GM21526 (cell line): ENCODE results near the gene DOCK2.
"Not testable (repeated sequence)": the region's sequence is repeated elsewhere in the genome, so short reads cannot be mapped to it uniquely, and the experiment has no call there.

Source experiments
- ATAC-seq: cut with Tn5 transposase; IDR thresholded peaks from one replicate; pipeline ENCODE4 v1.9.1; 2021; ENCODE audit warnings: moderate library complexity; ENCODE audit not compliant: unreplicated experiment, low FRiP score

DOCK2 gene

DNA sequence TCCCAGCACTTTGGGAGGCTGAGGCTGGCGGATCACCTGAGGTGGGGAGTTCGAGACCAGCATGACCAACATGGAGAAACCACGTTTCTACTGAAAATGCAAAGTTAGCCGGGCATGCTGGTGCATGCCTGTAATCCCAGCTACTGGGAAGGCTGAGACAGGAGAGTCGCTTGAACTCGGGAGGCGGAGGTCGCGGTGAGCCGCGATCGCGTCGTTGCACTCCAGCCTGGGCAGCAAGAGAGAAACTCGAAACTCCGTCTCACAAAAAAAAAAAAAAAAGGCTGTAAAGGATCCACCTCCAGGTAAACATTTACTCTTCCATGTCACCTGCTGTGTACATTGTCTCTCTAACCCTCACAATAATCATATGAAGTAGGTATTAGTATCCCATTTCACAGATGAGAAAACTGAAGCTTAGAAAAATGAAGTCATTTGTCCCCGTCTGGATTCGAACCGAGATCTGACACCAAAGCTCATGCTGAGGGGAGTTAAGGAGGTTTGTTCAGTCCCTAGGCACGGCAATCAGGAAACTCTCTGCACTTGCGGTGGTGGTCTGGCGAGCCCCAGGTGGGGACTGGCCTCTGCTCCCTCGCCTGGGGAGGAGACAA lies 494 bp upstream of the DOCK2 start:
- no peak for ATAC-seq

DNA sequence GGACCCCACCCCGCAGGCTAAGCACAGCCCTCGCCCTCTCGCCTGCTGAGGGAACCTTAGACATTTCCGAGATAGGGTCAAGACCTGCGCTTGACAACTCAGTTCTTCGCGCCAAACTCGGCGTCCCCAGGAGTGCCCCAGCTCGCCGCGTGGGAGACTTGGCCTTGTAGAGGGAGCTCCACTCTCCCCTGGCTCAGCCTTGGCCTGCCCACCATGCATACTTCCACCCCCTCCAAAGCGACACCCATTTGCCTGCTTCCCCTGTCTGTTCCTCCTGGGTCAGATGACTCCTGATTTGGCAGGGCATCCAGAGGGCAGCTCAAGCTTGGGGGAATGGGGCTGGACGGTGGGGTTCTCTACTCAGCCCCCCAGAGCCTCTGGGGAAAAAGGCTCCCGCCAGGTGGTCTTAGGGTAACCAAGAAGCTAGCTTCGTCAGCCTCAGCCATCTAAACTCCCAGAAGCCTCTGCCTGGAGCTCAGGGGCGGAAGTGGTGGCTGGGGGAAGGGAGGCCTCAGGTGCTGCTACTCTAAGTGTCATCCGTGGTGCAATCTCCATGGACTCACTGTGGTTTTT lies 560 bp downstream of the DOCK2 start:
- ATAC-seq: peak; percentile 68

DNA sequence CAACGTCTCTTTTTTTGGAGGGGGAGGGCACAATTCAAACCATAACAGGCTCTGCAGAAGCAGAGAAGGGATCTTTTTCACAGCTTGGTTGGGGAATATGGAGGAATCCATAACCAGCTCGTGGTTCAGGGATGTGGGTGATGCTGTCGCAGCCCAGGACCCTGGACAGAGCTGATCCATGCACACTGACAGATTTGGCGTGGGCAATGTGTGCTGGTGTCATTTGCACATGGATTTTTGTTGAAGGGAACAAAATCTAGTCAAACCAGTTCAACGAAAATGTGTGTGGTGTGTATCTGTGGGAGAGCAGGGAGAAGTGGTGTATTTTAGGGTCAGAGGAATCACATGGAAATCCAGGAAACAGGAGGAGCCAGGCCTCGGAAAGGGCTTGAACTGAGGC lies 4.2 kb downstream of the DOCK2 start:
- no peak for ATAC-seq

DNA sequence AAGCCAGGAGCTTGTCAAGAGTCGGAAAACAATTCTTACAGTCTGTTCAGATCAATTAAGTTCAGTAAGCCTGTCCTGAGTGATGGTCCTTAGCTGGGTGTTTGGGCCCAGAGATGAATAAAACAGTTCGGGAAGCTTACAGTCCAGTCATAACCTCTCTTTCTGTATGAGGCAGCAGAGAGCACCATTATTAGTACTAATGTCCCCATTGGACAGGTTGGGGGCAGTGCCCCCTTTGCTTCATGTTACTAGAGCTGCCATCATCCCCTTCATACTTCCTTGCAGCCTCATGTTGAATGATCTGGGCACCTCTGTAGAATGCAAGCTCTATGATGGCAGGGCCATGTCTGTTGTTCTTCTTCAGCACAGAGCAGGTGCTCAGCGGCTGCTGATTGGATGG lies 9.8 kb downstream of the DOCK2 start:
- no peak for ATAC-seq

DNA sequence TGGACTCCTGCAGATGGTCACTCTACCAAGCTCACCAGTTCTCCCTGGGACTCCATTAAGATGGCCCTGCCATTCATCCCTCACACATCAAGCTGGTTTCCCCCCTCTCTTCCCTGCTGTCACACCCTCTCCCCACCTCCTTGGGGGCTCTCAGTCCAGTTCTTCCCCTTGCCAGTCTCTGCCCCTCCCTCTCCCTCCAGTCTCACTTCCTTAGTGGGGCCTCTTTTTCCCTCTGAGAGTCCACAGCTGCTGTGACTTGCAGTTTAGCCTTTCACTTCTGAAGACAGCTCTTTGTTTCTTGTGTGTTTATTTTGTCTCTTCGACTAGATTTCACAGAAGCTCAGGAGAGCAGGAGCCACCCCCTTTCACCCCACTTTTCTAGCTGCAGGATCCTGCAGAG lies 10.5 kb downstream of the DOCK2 start:
- peak; percentile 48 for ATAC-seq

DNA sequence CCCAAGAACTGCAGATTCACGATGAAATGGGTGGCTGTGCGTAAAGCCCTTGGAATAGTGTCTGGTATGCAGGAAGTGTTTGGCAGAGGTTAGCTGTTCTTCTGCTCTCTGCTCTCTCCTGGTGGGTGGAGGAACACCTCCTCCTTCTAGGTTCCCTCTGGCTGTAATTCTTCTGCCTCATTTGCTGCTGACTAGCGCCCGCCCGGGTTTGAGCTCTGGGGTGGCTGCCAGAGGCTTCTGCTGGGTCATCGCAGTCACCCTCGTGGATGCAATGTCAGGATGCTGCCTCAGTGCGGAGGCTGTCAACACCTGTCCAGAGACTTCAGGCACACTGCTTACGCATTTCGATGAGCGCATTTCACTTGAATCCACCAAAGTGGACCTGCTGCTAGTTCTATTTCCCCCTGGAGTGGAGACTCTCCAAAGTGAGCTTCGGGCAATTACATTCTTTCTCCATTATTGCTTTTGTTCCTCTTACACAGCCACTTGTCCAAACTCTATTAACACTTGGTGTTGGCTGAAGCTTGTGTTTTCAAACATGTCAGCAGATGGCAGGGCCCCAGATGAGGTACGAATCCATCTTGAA lies 11.7 kb downstream of the DOCK2 start:
- no peak for ATAC-seq

DNA sequence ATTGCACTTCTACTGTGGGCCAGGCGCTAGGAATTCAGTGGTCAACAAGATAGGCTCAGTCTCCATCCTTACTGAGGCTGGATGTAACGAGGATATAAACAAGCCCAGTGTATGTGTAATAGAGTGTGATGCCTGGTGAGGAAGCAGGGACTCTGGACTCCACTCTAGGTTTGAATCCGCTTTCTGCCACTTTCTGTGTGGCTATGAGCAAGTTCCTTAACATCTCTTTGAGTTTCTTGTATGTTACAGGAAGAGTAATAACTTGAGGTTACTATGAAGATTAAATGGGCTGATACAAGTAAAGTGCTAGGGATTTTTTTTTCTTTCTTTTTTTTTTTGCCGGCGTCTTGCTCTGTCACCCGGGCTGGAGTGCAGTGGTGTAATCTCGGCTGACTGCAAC lies 12.4 kb downstream of the DOCK2 start:
- ATAC-seq: no peak

DNA sequence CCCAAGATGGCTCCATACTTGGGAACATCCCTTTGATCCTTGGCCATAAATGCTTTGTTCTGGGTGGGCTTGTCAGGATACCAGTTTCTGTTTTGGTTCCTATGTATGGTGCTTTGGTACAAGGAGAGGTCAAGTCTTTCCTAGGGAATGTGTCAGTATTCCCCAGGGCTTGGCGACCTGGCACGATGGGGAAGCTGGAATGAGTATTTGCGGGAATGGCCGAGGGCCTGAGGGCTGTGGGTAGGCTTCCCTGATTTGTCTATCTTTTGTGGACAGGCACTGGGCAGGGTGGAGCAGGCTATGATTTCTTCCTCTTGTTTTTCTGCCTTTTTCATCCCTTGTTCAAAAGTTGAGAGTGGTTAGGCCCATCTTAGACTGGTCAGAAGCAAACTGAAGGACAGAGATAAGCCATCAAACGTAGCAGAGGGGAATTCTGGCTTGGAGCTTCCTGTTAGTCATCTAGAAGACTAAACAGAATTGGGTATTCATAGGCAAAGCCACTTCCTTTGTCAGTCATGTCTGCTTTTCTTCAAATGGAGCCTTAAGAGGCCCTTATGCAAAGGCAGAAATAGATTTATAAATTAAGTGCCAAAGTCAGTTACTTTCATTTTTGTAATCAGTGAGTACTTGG lies 13.7 kb downstream of the DOCK2 start:
- ATAC-seq: peak; percentile 42

DNA sequence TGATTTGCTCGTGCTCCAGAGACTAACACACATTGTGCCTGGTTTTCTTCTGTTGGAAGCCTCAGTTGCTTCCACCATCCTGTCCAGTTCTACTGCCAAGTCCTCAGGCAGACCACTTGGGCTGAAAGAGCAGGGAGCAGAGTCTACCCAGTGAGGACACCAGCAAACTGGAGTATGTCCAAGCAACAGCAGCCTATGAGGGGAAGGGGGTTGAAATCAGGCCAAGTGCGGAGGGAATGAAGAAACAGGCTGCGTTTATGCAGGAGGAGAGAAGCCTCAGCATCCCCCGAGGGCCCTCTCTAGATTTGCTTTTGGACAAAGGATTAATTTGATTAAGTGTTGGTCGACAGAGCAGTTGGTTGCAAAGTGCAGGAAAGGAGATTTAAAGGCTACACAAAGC lies 14.5 kb downstream of the DOCK2 start:
- no peak for ATAC-seq

DNA sequence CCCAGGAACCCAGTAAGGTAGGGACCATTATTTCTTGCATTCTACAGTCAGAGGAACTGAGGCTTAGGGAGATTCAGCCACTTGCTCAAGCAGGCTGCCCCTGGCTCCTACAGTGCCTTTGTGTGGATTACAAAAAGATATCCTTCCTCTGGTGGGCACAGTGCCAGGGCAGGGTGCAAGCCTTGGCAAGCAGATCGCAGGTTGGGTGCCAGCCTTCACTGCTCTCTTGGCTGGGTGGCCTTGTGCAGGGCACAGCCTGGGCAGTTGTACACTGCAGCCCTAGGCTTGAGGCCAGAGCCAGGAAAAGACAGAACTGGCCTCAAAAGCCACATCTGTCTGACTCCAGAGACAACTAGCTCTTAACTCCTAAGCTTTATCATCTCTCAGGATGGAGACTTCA lies 15.0 kb downstream of the DOCK2 start:
- no peak for ATAC-seq

DNA sequence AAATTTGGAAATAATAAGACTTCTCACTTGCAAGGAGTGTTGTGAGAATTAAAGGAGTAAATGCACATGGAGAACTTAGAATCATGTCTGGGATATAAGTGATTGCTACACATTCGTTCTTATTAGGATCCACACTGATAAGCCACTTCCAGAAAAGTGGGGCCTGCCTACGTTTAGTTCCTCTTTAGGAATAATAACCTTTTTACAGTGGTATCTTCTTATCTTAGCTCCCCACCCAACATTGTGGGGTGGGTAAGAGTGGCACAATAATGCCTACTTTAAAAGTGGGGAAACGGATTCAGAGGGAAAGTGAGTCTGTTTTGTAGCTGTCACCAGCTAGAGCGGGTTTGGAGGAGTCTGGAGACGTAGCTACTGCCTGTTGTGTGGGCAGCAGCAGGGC lies 16.0 kb downstream of the DOCK2 start:
- no peak for ATAC-seq

DNA sequence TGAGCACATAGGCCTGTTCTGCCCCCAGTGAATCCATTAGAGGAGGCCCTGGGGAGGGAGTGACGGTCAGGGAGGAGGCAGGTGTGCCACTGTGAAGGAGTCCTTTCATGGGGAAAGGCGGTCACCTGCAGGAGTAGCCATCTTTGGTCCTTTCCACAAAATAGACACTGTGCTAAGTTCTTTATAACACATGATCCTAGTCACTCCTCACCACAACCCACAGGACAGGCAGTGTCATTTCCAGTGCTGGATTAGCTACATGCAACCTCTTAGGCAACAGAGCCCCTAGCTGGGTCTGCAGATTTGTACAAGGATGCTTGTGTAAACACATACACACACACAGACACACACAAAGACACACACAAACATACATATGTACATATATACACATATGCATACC lies 18.3 kb downstream of the DOCK2 start:
- ATAC-seq: no peak

DNA sequence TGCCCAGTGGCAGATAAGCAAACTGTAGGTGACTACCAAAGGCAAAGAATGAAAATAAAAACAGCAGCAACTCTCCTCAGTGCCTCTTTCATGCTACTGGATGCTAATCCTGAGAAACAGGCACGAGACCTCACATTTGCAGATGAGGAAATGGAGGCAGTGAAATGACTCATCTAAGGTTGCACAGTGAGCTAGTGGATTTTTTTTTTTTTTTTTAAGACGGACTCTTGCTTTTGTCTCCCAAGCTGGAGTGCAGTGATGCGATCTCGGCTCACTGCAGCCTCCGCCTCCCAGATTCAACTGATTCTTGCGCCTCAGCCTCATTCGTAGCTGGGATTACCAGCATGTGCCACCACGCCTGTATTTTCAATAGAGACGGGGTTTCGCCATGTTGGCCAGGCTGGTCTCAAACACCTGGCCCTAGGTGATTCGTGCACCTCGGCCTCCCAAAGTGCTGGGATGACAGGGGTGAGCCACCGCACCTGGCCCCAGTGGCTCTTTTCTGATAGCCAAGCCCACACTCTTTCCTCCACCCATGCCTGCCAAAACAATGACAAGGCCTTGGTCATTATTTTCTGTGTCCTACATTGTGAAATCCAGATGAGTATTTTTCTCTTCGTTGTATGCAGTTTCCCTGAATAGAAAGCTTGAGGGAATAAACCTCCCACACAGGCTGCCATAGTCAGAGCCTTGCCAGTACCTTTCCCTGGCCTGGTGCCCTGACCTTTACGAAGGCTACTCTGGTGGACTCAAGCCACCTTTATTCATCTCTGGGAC lies 19.2 kb downstream of the DOCK2 start:
- ATAC-seq: peak; percentile 70

DNA sequence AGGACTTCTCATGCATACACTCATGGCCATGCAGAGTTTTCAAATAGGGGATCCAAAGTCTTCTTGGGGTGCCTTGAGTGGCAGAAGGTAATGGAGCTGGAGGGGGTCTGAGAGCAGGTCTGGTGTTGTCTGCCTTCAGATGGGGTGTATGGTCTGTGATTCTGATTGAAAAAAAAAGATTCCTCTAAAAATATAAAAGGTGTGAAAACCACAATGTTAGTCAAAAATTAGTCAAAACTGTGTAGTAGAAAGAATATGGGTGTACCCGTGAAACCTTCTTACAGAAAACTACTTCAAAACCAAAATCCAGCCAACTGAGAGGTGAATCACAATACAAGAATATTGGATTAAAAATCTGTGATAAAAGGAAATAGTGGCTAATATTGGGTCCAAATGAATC lies 20.1 kb downstream of the DOCK2 start:
- no peak for ATAC-seq

DNA sequence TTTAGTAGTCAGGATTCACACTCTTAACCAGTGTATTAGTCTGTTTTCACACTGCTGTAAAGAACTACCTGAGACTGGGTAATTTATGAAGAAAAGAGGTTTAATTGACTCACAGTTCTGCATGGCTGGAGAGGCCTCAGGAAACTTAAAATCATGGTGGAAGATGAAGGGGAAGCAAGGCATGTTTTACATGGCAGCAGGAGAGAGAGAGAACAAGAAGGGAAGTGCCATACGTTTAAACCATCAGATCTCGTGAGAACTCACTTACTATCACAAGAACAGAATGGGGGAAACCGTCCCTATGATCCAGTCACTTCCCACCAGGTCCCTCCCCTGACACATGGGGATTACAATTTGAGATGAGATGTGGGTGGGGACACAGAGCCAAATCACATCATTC lies 25.4 kb downstream of the DOCK2 start:
- not testable (repeated sequence) for ATAC-seq

DNA sequence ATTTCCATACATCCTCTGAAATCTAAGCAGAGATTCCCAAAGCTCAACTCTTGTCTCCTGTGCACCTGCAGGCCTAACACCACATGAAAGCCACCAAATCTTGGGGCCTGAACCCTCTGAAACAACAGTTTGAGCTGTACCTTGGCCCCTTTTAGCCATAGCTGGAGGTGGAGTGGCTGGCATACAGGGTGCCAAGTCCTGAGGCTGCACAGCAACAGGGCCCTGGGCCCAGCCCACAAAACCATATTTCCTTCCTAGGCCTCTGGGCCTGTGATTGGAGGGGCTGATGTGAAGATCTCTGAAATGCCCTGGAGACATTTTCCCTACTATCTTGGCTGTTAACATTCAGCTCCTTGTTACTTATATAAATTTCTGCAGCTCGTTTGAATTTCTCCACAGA lies 26.5 kb downstream of the DOCK2 start:
- ATAC-seq: no peak

DNA sequence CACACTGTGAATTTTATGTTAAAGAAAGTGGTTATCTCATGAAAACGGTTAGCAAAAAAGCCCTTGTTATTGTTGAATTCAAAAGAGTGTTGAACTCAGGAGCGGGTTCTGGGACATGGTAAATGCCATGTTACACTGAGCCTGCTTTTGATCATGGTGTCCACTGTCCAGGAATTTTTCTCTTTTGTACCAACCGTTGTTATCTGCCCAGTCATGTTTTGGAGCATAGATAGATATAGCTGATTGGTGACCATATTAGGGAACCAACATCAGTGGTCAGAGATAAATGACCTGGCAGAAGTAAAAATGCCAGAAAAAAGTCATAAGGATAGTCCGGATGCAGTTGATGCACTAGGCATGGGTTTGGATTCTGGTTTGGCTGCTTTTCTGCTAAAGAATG lies 29.3 kb downstream of the DOCK2 start:
- ATAC-seq: no peak

DNA sequence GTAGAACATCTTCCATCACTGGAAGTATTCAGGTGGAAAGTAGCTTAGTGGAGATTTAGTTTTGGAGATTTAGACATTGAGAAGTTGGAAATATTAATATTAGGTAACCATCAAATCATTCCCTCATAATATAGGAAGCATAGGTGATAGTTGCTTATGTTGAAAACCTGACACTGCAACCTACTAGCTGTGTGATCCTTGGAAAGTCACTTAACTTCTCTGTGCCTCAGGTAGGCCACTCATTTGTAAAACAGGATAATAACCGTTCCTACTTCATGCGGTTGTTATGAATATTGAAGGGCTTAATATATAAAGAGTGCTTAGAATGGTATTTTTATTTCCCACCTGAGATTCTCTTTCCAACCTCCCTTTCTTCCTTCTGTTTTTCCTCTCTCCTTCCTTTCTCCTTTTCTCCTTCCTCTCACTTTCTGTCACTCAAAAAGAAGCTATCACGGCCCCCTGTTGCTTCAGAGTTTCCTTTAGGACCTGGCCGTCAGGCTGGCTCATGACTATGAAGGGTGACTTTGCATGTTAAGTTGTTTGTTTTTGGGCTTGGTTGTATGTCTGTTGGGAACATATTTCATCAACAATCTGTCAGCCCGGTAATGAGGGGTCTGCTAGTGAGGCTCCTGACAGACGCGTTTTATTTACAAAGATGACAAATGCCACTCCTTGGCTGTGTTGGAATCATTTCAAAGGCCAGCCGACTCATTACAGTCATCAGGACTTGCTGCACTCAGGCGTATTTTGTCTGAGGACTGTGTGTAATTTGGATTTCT lies 31.0 kb downstream of the DOCK2 start:
- no peak for ATAC-seq

DNA sequence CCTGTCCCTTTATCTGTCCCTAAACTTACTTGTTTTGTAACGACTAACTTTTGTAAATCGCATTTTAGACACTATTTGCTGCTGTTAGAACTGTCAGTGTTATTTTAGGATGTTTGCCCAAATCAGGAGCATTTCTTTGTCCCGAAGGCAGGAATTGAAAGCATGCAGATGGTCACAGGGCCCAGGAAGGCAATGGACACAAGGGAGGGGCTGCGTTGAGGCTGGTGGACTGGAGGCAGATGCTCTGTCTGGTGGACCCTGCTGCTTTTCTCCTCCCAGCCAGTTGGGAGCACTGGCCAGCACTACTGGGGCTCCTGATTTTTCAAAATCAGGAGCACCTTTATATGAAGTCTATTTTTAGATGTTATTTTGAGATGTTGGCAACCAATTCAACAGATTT lies 31.7 kb downstream of the DOCK2 start:
- no peak for ATAC-seq

DNA sequence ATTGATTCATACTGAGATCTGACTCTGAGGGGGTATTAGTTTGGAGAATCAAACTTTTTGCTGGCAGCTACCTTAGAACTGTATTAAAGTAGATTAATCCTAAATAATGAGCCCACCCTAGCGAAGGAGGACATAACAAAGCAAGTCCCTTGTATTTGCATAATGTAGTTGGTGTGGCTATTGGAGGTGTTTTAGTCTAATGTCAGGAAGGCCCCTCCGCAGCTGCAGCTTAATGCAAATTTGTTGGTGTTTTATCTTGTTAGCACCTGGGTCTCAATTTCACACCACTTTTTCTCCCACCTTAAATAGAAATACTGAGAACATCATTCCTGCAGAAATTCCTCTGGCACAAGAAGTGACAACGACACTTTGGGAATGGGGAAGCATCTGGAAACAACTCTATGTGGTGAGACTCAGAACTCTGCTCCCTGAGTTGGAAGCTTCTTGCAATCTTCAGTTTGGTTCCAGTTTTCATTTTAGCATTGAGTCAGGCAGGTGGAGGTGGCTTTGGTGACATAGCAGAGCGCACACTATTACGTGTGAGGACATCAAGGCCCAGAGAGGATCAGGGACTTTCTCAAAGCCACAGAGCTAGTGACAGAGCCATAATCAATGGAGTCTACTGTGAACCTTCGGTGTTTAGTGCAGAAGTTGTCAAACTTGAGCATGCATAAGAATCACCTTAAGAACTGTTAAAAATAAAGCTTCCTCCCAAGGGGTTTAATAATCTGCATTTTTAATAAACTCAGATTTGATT lies 33.9 kb downstream of the DOCK2 start:
- peak; percentile 96 for ATAC-seq
